Naive thymus-derived CD4-positive, alpha-beta T cell (primary cell): Measurements from ENCODE around the gene SYT15. TPM values are rescaled to one million over a fixed set of nuclear protein-coding genes. Genes with fewer than 3 reads are reported as not detected.

Experiments used
- ATAC-seq: fragments of 150-1000 bp; cut with Tn5 transposase; 2 replicates; pipeline ENCODE4 v1.10.0; 2021; ENCODE audit warnings: mild to moderate bottlenecking, moderate library complexity
- CTCF ChIA-PET: fragments of 350-600 bp; sonication (Branson Sonifier 250); formaldehyde crosslinking; loops from one replicate; lab custom pipeline; 2021; ENCODE audit warnings: antibody characterized with exemption; lab: Charles Lee
- POLR2A ChIA-PET: fragments of 350-600 bp; sonication (Branson Sonifier 250); formaldehyde crosslinking; loops from one replicate; lab custom pipeline; 2021; ENCODE audit warnings: antibody characterized with exemption, inconsistent platforms; lab: Charles Lee
- DNase-seq, 9 donors: peaks; one replicate each; pipeline versions ENCODE4 v3.0.0 to v3.0.0-alpha.2; 2020 to 2022; ENCODE audit warnings: mixed read lengths in 1 of 9
- H3K27ac ChIP-seq: one replicate; pipeline ENCODE4 v1.7.0; 2013; ENCODE audit warnings: mild to moderate bottlenecking, low read depth, low read length, moderate library complexity
- H3K27me3 ChIP-seq, 2 donors: one replicate each; pipeline ENCODE4 v1.7.0; 2013; ENCODE audit warnings: low read length in 2 of 2, mild to moderate bottlenecking in 2 of 2, moderate library complexity in 2 of 2; ENCODE audit not compliant: control insufficient read depth in 2 of 2, insufficient read depth in 2 of 2
- H3K36me3 ChIP-seq, 3 experiments: 1 replicate in 2 of 3; 2 replicates in 1 of 3; pipeline ENCODE4 v1.7.0; 2013; ENCODE audit warnings: low read length in 3 of 3, mild to moderate bottlenecking in 3 of 3, moderate library complexity in 1 of 3; ENCODE audit not compliant: insufficient read depth in 3 of 3, control insufficient read depth in 2 of 3
- H3K4me1 ChIP-seq, 2 donors: one replicate each; pipeline ENCODE4 v1.7.0; 2013; ENCODE audit warnings: low read length in 2 of 2, mild to moderate bottlenecking in 2 of 2, moderate library complexity in 1 of 2; ENCODE audit not compliant: control insufficient read depth in 2 of 2, insufficient read depth in 2 of 2
- H3K4me3 ChIP-seq: 2 replicates; pipeline ENCODE4 v1.7.0; 2013; ENCODE audit warnings: mild to moderate bottlenecking, low read length
- H3K9me3 ChIP-seq, 3 experiments: 1 replicate in 2 of 3; 2 replicates in 1 of 3; pipeline ENCODE4 v1.7.0; 2013; ENCODE audit warnings: low read length in 3 of 3; ENCODE audit not compliant: control insufficient read depth in 2 of 3
- H3K27ac Mint-ChIP-seq, 9 donors: one replicate each; pipeline ENCODE4 v1.8.0; 2020 to 2022; ENCODE audit warnings: mixed read lengths in 9 of 9, mild to moderate bottlenecking in 8 of 9, moderate library complexity in 5 of 9, inconsistent platforms in 2 of 9
- H3K27me3 Mint-ChIP-seq, 5 donors: one replicate each; pipeline ENCODE4 v1.8.0; 2021 to 2022; ENCODE audit warnings: mixed read lengths in 5 of 5, mild to moderate bottlenecking in 1 of 5
- H3K36me3 Mint-ChIP-seq, 5 donors: one replicate each; pipeline ENCODE4 v1.8.0; 2020 to 2022; ENCODE audit warnings: mixed read lengths in 5 of 5, mild to moderate bottlenecking in 3 of 5, inconsistent platforms in 1 of 5
- H3K4me1 Mint-ChIP-seq, 7 donors: one replicate each; pipeline ENCODE4 v1.8.0; 2020 to 2022; ENCODE audit warnings: mixed read lengths in 7 of 7, mild to moderate bottlenecking in 3 of 7, inconsistent platforms in 1 of 7
- H3K4me3 Mint-ChIP-seq, 10 donors: one replicate each; pipeline ENCODE4 v1.8.0; 2020 to 2022; ENCODE audit warnings: mild to moderate bottlenecking in 10 of 10, mixed read lengths in 10 of 10, moderate library complexity in 6 of 10, inconsistent platforms in 2 of 10
- H3K9me3 Mint-ChIP-seq, 11 donors: one replicate each; pipeline ENCODE4 v1.8.0; 2020 to 2022; ENCODE audit warnings: mixed read lengths in 11 of 11, mild to moderate bottlenecking in 4 of 11, inconsistent platforms in 1 of 11, moderate library complexity in 1 of 11
- intact Hi-C, 2 donors: fragments of 100-400 bp; cut with micrococcal nuclease; formaldehyde crosslinking; loops; one replicate each; pipeline ENCODE4 v1.15.1; 2023
- polyA plus RNA-seq, 2 donors: library from polyadenylated mRNA; unstranded; fragments of 300-500 nt; fragmentation: Illumina TruSeq; gene quantifications; one replicate each; pipeline ENCODE4 v1.2.3, GENCODE V29; 2021
- total RNA-seq, 6 experiments: library from RNA in 5 of 6; stranded (reverse) in 5 of 6; gene quantifications; 1 replicate in 5 of 6; 2 replicates in 1 of 6; pipeline ENCODE4 v1.2.3 and lab custom pipeline; 2021 to 2026

The SYT15 gene
- total and polyA plus RNA-seq, 7 experiments from 2014 or later = 0.05 to 1.6 (median 1.3) TPM; not detected in 1

GRCh38 chr10:46536781-46537180, 42.1 kb upstream of the SYT15 start:
- H3K27me3 Mint-ChIP-seq = peaks cover 27 to 52% (median 41%) of the 10 kb centered on the region in 5 donors
- H3K4me3 ChIP-seq = no peak overlapping the region
- no peaks in the 10 kb centered on the region for H3K27me3 ChIP-seq
- peaks cover 0 to 5% (median 0%) of the 10 kb centered on the region in 5 donors for H3K36me3 Mint-ChIP-seq
- H3K4me1 ChIP-seq = no peaks in the 10 kb centered on the region
- no peaks in the 10 kb centered on the region for H3K9me3 ChIP-seq
- POLR2A ChIA-PET = no interaction called here
- no peaks in the 10 kb centered on the region for H3K36me3 ChIP-seq
- no peak overlapping the region for H3K4me3 Mint-ChIP-seq
- H3K4me1 Mint-ChIP-seq = peaks cover 0 to 11% (median 8%) of the 10 kb centered on the region in 7 donors
- CTCF ChIA-PET = no interaction called here
- intact Hi-C loops = no loop called here
- peaks cover 0 to 2% (median 0%) of the 10 kb centered on the region in 11 donors for H3K9me3 Mint-ChIP-seq
- ATAC-seq (no peak), DNase-seq (no peak)
- no peak overlapping the region for H3K27ac Mint-ChIP-seq
- no peak overlapping the region for H3K27ac ChIP-seq

- POLR2A ChIA-PET = no interaction called here
- Mint-ChIP-seq H3K27ac (no peak overlapping the region), H3K4me1 (peaks cover 0 to 15% (median 8%) of the 10 kb centered on the region in 7 donors), H3K36me3 (peaks cover 0 to 5% (median 0%) of the 10 kb centered on the region in 5 donors), H3K4me3 (no peak overlapping the region), H3K9me3 (peaks cover 0 to 2% (median 0%) of the 10 kb centered on the region in 11 donors), H3K27me3 (peaks cover 30 to 52% (median 46%) of the 10 kb centered on the region in 5 donors)
- CTCF ChIA-PET = no interaction called here
- DNase-seq (no peak), ATAC-seq (no peak)
- H3K27ac ChIP-seq = no peak overlapping the region
- no peaks in the 10 kb centered on the region for H3K27me3 ChIP-seq
- intact Hi-C loops = no loop called here
- no peaks in the 10 kb centered on the region for H3K9me3 ChIP-seq
- no peak overlapping the region for H3K4me3 ChIP-seq
- no peaks in the 10 kb centered on the region for H3K4me1 ChIP-seq
- no peaks in the 10 kb centered on the region for H3K36me3 ChIP-seq
These were observed 41.6 kb upstream of the SYT15 start for GRCh38 chr10:46537309-46537708.

- ChIA-PET POLR2A (no interaction called here), CTCF (no interaction called here)
- H3K36me3 Mint-ChIP-seq = peaks cover 0 to 5% (median 0%) of the 10 kb centered on the region in 5 donors
- H3K27ac Mint-ChIP-seq = no peak overlapping the region
- H3K9me3 ChIP-seq = no peaks in the 10 kb centered on the region
- no peaks in the 10 kb centered on the region for H3K27me3 ChIP-seq
- DNase-seq (no peak), ATAC-seq (no peak)
- H3K4me1 Mint-ChIP-seq = peaks cover 0 to 17% (median 8%) of the 10 kb centered on the region in 7 donors
- no peak overlapping the region for H3K4me3 Mint-ChIP-seq
- no peak overlapping the region for H3K27ac ChIP-seq
- peaks cover 38 to 60% (median 52%) of the 10 kb centered on the region in 5 donors for H3K27me3 Mint-ChIP-seq
- H3K4me3 ChIP-seq = no peak overlapping the region
- peaks cover 0 to 2% (median 0%) of the 10 kb centered on the region in 11 donors for H3K9me3 Mint-ChIP-seq
- no peaks in the 10 kb centered on the region for H3K36me3 ChIP-seq
- no peaks in the 10 kb centered on the region for H3K4me1 ChIP-seq
- intact Hi-C loops = no loop called here
These were observed 40.8 kb upstream of the SYT15 start for GRCh38 chr10:46538155-46538554.

- DNase-seq (no peak), ATAC-seq (no peak)
- peaks cover 0 to 5% (median 0%) of the 10 kb centered on the region in 5 donors for H3K36me3 Mint-ChIP-seq
- Histone ChIP-seq H3K27me3 (no peaks in the 10 kb centered on the region), H3K36me3 (no peaks in the 10 kb centered on the region), H3K4me1 (no peaks in the 10 kb centered on the region), H3K9me3 (no peaks in the 10 kb centered on the region), H3K27ac (no peak overlapping the region), H3K4me3 (no peak overlapping the region)
- POLR2A ChIA-PET = no interaction called here
- H3K4me1 Mint-ChIP-seq = peaks cover 0 to 17% (median 8%) of the 10 kb centered on the region in 7 donors
- no peak overlapping the region for H3K4me3 Mint-ChIP-seq
- H3K27ac Mint-ChIP-seq = no peak overlapping the region
- H3K9me3 Mint-ChIP-seq = peaks cover 0 to 2% (median 0%) of the 10 kb centered on the region in 11 donors
- intact Hi-C loops = no loop called here
- CTCF ChIA-PET = no interaction called here
- peaks cover 39 to 64% (median 54%) of the 10 kb centered on the region in 5 donors for H3K27me3 Mint-ChIP-seq
These were observed 40.1 kb upstream of the SYT15 start for GRCh38 chr10:46538717-46539426.

- POLR2A ChIA-PET = no interaction called here
- Mint-ChIP-seq H3K36me3 (peaks cover 0 to 5% (median 0%) of the 10 kb centered on the region in 5 donors), H3K4me3 (peak overlapping the region in 3 of 10 donors; percentile 2 to 60 (median 57)), H3K27ac (peak overlapping the region in 1 of 9 donors; percentile 21), H3K27me3 (peaks cover 39 to 68% (median 54%) of the 10 kb centered on the region in 5 donors), H3K4me1 (peaks cover 0 to 17% (median 8%) of the 10 kb centered on the region in 7 donors), H3K9me3 (peaks cover 0 to 2% (median 0%) of the 10 kb centered on the region in 11 donors)
- Histone ChIP-seq H3K27ac (no peak overlapping the region), H3K4me1 (no peaks in the 10 kb centered on the region), H3K9me3 (no peaks in the 10 kb centered on the region), H3K27me3 (no peaks in the 10 kb centered on the region), H3K36me3 (no peaks in the 10 kb centered on the region), H3K4me3 (no peak overlapping the region)
- DNase-seq (no peak), ATAC-seq (no peak)
- CTCF ChIA-PET = no interaction called here
- intact Hi-C loops = no loop called here
These were observed 39.1 kb upstream of the SYT15 start for GRCh38 chr10:46539596-46540411.

- POLR2A ChIA-PET = no interaction called here
- H3K27me3 Mint-ChIP-seq = peaks cover 39 to 68% (median 54%) of the 10 kb centered on the region in 5 donors
- no peaks in the 10 kb centered on the region for H3K27me3 ChIP-seq
- H3K9me3 Mint-ChIP-seq = peaks cover 0 to 2% (median 0%) of the 10 kb centered on the region in 11 donors
- H3K27ac Mint-ChIP-seq = peak overlapping the region in 1 of 9 donors; percentile 21
- peaks cover 0 to 5% (median 0%) of the 10 kb centered on the region in 5 donors for H3K36me3 Mint-ChIP-seq
- intact Hi-C loops = no loop called here
- H3K27ac ChIP-seq = no peak overlapping the region
- peak in 1 of 9 donors; percentile 7 for DNase-seq
- peak overlapping the region in 6 of 10 donors; percentile 3 to 60 (median 40) for H3K4me3 Mint-ChIP-seq
- no peaks in the 10 kb centered on the region for H3K36me3 ChIP-seq
- H3K4me1 ChIP-seq = no peaks in the 10 kb centered on the region
- ATAC-seq = no peak
- H3K4me3 ChIP-seq = no peak overlapping the region
- H3K9me3 ChIP-seq = no peaks in the 10 kb centered on the region
- CTCF ChIA-PET = no interaction called here
- peaks cover 0 to 17% (median 8%) of the 10 kb centered on the region in 7 donors for H3K4me1 Mint-ChIP-seq
These were observed 38.4 kb upstream of the SYT15 start for GRCh38 chr10:46540412-46541016.
